HG02870 (cell line): ENCODE measurements around the gene ANKRD44.
A peak's percentile ranks its signal among the peaks of the same experiment; 100 is the strongest.

ENCODE experiments used
- ATAC-seq: cut with Tn5 transposase; IDR thresholded peaks from one replicate; pipeline ENCODE4 v1.9.1; 2021; ENCODE audit warnings: mild to moderate bottlenecking, moderate library complexity; ENCODE audit not compliant: unreplicated experiment

The ANKRD44 gene

GRCh38 chr2:197322724-197323720, 12.4 kb upstream of the ANKRD44 start:
- ATAC-seq: no peak

DNA sequence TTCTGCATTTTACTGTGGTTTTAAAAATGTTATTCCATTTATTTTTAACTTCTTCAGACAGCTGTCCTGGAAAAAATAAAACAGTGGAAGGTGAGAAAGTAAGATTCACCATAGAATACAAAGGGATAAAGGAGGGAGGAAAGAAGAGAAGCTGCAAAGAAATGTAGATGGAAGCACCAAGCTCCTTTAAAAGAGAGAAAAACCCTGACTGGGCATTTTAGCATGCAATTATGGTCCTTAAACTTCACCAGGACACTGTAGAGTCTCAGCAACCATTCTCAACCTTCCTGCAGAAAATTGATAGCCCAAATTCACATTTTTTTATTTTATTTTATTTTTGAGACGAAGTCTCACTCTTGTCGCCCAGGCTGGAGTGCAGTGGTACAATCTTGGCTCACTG, 11.6 kb upstream of the ANKRD44 start:
- no peak for ATAC-seq

- ATAC-seq: no peak
Observed at GRCh38 chr2:197315371-197315770, 4.8 kb upstream of the ANKRD44 start.

- ATAC-seq: no peak
Observed at GRCh38 chr2:197312186-197312585, 1.6 kb upstream of the ANKRD44 start.

DNA sequence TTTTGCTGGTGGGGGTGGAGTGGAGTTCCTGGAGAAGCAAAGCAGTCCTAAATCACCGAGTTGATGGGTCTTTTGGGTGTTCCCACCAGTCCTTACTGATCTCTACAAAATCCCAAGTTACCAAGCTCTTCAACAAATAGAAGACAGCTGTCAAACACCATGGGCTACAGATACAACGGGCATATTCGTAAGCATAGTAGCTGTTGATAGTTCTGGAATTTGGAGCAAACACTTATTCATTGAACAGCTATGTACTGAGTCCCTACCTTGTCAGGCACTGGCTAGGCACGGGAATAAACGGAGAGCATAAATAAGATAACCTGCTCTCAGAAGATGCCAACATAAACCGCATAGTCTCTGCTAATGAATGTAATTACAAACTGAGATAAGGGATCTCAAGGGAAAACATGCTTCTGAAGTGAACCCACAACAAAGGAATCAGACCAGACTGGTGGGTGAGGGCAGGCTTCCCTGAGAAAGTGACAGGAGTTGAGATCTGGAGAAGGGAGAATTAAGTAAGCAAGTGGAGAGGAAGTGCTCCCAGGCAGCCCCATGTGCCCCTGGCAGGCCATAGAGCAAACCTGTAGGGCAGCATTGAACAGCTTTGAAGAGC, 947 bp upstream of the ANKRD44 start:
- no peak for ATAC-seq

DNA sequence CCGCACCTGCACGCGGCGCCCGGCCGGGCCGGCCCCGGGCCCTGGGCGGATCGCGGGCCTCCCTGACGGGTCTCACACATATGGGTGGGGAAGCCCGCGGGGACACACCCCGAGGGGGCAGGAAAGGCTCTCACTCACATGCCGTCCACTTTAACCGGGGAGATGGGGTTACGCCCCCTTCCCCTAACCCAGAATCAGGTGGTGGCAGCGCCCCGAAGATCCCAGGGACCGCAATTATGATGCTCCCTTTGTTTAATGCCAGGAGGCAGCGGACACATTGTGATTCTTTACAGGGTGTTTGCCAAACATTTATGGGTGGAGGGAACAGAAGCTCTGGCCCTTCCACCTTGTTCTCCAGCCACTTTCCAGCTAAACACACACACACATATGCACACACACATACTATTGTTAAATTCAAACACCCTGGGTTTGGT, 424 bp upstream of the ANKRD44 start:
- no peak for ATAC-seq

DNA sequence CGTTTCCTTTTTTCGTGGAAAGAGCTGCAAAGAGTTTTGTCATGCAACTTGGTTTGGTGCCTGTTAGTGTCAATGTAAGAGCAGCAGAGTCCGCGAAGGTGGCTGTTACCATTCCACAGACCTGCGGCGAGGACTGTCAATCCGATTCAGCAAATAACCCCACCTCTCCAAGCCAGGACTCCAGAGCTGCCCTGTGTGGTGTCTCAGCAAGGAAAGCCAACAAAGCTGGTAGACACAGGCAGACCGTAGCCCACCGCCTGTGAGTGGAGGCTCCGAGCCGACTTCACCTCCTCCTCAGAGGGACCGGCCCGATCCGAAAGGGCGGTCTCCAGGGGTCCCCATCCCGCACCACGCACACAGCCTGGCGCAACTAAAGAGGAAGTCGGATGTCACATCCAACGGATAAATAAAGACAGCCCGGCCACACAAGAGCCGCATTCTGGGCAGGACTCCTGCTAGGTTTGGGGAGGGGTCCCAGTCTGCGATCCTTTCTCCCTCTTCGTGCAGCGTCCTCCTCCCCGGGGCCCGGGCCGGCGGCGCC, 819 bp downstream of the ANKRD44 start:
- ATAC-seq: no peak

DNA sequence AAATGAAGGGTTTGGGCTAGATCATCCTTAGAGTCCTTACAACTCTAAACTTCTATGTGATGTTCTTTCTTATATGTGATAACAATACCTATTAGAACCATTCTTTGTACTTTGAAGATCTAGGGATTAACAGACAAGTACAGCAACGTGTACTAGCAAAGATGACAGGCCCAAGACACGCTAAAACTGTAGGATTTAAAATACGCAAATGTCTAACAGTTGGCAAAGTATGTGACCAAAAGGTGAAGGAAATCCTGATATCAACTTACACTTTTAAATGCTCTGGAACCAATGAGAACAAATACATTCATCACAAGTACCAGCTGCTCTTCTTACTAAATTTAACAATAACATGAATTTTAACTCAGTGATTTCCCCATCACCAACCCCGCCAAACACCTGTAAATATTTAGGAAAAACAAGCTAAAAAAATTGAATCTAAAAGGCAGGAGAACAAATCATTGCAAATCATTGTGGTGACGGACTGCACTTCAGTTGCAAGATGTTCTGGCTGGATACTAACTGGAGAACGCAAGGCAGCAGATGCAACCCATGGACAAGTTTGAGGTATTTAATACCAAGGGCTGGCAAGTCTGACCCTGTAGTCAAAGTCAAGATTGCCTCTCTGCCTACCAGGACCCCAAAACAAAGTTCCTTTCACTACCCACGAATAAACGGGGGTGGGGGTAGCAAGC, 1.4 kb downstream of the ANKRD44 start:
- no peak for ATAC-seq

DNA sequence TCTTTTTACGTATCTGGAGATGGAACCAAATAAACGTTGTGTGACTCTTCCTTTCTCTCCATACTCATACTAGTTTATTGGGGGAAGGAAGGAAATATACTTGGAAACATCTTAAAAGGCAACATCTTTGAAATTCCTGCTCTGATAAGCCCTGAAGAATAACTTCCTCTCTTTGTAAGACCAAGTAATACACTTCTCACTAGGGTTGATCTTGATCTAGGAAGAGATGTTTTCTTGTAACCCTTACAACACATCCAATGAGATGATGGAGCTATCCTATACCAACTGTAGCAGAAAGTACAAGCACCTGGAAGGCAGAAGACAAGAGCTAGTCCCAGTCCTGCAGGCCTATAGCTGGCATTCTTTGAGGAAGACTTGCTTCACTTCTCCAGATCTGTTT, 2.0 kb downstream of the ANKRD44 start:
- no peak for ATAC-seq

DNA sequence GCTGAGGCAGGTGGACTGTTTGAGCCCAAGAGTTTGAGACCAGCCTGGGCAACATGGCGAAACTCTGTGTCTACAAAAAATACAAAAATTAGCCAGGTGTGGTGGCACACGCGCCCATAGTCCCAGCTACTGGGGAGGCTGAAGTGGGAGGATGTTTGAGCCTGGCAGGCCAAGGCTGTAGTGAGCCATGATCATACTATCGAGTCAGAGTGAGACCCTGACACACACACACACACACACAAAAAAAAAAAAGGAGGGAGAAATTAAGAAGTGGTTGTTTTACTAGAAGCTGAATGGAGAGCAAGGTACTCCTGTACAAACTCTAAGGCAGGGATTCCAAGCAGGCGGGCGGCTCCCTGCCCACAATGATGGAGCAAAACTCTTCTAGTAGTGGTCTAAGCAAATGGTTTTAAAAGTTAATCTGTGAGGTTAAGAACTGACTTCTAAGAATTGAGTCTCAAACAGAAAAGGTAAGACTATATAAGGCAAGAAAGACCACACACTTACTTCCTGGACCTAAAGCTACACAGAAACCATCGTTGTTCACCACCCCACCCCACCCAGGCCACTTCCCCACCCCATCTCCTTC, 2.6 kb downstream of the ANKRD44 start:
- ATAC-seq: peak; percentile 25

- no peak for ATAC-seq
Observed at GRCh38 chr2:197307236-197307932, 3.2 kb downstream of the ANKRD44 start.

DNA sequence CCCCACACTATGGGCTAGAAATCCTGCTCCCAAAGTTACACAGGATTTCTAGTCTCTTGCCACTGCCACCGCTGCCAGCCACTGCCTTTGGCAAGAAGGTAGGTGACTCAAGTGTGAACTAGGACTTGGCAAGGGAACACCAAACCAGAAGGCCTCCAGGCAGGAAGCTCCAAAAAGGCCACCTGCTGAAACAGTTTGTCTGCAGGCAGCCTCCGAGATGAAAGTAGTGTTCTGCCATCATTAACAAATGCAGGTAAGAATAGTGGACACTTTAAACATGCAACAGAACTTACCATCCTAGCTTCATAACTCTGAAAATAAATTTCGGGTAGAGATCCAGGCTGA, 3.9 kb downstream of the ANKRD44 start:
- no peak for ATAC-seq

GRCh38 chr2:197306024-197306695, 4.4 kb downstream of the ANKRD44 start:
- ATAC-seq: no peak

- ATAC-seq: peak; percentile 28
Observed at GRCh38 chr2:197304556-197305011, 6.0 kb downstream of the ANKRD44 start.

- no peak for ATAC-seq
Observed at GRCh38 chr2:197300139-197300538, 10.4 kb downstream of the ANKRD44 start.

GRCh38 chr2:197298609-197299008, 12.0 kb downstream of the ANKRD44 start:
- no peak for ATAC-seq

GRCh38 chr2:197297772-197298318, 12.7 kb downstream of the ANKRD44 start:
- peak; percentile 45 for ATAC-seq

GRCh38 chr2:197297266-197297665, 13.3 kb downstream of the ANKRD44 start:
- ATAC-seq: no peak

- no peak for ATAC-seq
Observed at GRCh38 chr2:197296835-197297234, 13.7 kb downstream of the ANKRD44 start.
